RWPE1 (cell line): ENCODE data around the gene ASIC4.

Experiments
- CTCF ChIA-PET: fragments of 350-600 bp; sonication (Branson Sonifier 250); formaldehyde crosslinking; extraction: SDS; loops from one replicate; lab custom pipeline; 2021; lab: Yijun Ruan, JAX
- POLR2A ChIA-PET: fragments of 400-600 bp; formaldehyde crosslinking; extraction: SDS; loops from one replicate; lab custom pipeline; 2020; ENCODE audit warnings: antibody characterized with exemption; ENCODE audit not compliant: low non-redundant PET; lab: Yijun Ruan, JAX
- DNase-seq: peaks from one replicate; pipeline ENCODE4 v3.0.0; 2012; ENCODE audit warnings: low spot score
- H3K27ac ChIP-seq: fragments of 450-650 bp; 2 replicates; pipeline ENCODE4 v1.5.1; 2017
- CTCF ChIP-seq: fragments of 450-650 bp; conservative IDR thresholded peaks from 2 replicates; pipeline ENCODE4 v1.5.1; 2017; ENCODE audit warnings: low read depth, mild to moderate bottlenecking

ASIC4 gene

GRCh38 chr2:219474285-219475060, 39.8 kb upstream of the ASIC4 start:
- TF ChIP-seq CTCF: no peak
- no peak overlapping the region for H3K27ac ChIP-seq
- POLR2A ChIA-PET: interaction anchor here (0.6 kb wide), 1 partner anchor 63 kb away, joined by 3 read pairs; no protein-coding TSS in a partner anchor
- no peak for DNase-seq
- CTCF ChIA-PET: interaction anchor here (0.6 kb wide), 1 partner anchor 96 kb away, joined by 3 read pairs; no protein-coding TSS in a partner anchor

- DNase-seq: no peak
- TF ChIP-seq CTCF: no peak
- POLR2A ChIA-PET: interaction anchor here (0.6 kb wide), 1 partner anchor 62 kb away, joined by 3 read pairs; no protein-coding TSS in a partner anchor
- no peak overlapping the region for H3K27ac ChIP-seq
- CTCF ChIA-PET: interaction anchor here (0.8 to 1.1 kb wide), 3 partner anchors 22 to 55 kb away, joined by 4 read pairs; no protein-coding TSS in a partner anchor
These were observed 39.0 kb upstream of the ASIC4 start for GRCh38 chr2:219475278-219475677.

- DNase-seq: no peak
- ChIA-PET CTCF (interaction anchor here (0.7 to 2.0 kb wide), 5 partner anchors 9 to 54 kb away, joined by 4 to 7 read pairs (median 4); no protein-coding TSS in a partner anchor), POLR2A (no interaction called here)
- no peak overlapping the region for H3K27ac ChIP-seq
- TF ChIP-seq CTCF: peak; percentile 70
These were observed 38.3 kb upstream of the ASIC4 start for GRCh38 chr2:219475697-219476651.

GRCh38 chr2:219476652-219477151, 37.6 kb upstream of the ASIC4 start:
- DNase-seq: no peak
- ChIA-PET POLR2A (no interaction called here), CTCF (interaction anchor here (0.7 to 2.0 kb wide), 2 partner anchors 10 to 30 kb away, joined by 4 to 7 read pairs; no protein-coding TSS in a partner anchor)
- H3K27ac ChIP-seq: no peak overlapping the region
- no peak for TF ChIP-seq CTCF

GRCh38 chr2:219477179-219477578, 37.1 kb upstream of the ASIC4 start:
- CTCF ChIA-PET: interaction anchor here (2.0 kb wide), 1 partner anchor 10 kb away, joined by 7 read pairs; no protein-coding TSS in a partner anchor
- no peak for TF ChIP-seq CTCF
- no peak for DNase-seq
- no peak overlapping the region for H3K27ac ChIP-seq
- POLR2A ChIA-PET: no interaction called here
